ENCODE data around the gene ZFP3. TPM values are rescaled to one million over a fixed set of nuclear protein-coding genes. Genes with fewer than 3 reads are reported as not detected.

Gene ZFP3
- total RNA-seq, 4 donors from 2014 or later = 4.1 to 6.2 (median 5.3) TPM

DNA sequence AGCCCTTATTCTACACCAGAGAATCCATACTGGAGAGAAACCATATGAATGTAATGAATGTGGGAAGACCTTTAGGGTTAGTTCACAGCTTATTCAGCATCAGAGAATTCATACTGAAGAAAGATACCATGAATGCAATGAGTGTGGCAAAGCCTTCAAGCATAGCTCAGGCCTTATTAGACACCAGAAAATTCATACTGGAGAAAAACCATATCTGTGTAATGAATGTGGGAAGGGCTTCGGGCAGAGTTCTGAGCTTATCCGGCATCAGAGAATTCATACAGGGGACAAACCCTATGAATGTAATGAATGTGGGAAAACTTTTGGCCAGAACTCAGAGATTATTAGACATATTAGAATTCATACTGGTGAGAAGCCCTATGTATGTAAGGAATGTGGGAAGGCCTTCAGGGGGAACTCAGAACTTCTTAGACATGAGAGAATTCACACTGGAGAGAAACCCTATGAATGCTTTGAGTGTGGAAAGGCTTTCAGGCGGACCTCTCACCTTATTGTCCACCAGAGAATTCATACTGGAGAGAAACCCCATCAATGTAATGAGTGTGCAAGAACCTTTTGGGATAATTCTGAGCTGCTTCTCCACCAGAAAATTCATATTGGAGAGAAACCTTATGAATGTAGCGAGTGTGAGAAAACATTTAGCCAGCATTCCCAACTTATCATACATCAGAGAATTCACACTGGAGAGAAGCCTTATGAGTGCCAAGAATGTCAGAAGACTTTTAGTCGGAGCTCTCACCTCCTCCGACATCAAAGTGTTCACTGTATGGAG is 14.1 kb downstream of the ZFP3 start:
- no peaks in the 10 kb centered on the region for H3K27me3 ChIP-seq
- peaks cover 45 to 64% (median 57%) of the 10 kb centered on the region in 4 donors for H3K36me3 ChIP-seq
- DNase-seq (ENCODE audit: extremely low spot score) = no peak
- H3K4me1 ChIP-seq = peaks cover 0 to 10% (median 7%) of the 10 kb centered on the region in 4 donors
- WGBS = 97% methylated on average over 6 of the region's 6 CpGs
- no peak overlapping the region for H3K27ac ChIP-seq (replicated peaks in 1 of 4)
- intact Hi-C loops (cut with DNase I) = no loop called here
- peaks cover 17 to 99% (median 90%) of the 10 kb centered on the region in 4 donors for H3K9me3 ChIP-seq
- TF ChIP-seq POLR2AphosphoS5 (IDR thresholded peaks at IDR 0.05) = no peak
- TF ChIP-seq, protein P1, sequence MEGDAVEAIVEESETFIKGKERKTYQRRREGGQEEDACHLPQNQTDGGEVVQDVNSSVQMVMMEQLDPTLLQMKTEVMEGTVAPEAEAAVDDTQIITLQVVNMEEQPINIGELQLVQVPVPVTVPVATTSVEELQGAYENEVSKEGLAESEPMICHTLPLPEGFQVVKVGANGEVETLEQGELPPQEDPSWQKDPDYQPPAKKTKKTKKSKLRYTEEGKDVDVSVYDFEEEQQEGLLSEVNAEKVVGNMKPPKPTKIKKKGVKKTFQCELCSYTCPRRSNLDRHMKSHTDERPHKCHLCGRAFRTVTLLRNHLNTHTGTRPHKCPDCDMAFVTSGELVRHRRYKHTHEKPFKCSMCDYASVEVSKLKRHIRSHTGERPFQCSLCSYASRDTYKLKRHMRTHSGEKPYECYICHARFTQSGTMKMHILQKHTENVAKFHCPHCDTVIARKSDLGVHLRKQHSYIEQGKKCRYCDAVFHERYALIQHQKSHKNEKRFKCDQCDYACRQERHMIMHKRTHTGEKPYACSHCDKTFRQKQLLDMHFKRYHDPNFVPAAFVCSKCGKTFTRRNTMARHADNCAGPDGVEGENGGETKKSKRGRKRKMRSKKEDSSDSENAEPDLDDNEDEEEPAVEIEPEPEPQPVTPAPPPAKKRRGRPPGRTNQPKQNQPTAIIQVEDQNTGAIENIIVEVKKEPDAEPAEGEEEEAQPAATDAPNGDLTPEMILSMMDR (IDR thresholded peaks at IDR 0.05) = no peak
- TF ChIP-seq EP300 (IDR thresholded peaks at IDR 0.05) = no peak
- TF ChIP-seq POLR2A (IDR thresholded peaks at IDR 0.05; ENCODE audit: low read depth) = no peak
- H3K4me3 ChIP-seq = no peak overlapping the region

DNA sequence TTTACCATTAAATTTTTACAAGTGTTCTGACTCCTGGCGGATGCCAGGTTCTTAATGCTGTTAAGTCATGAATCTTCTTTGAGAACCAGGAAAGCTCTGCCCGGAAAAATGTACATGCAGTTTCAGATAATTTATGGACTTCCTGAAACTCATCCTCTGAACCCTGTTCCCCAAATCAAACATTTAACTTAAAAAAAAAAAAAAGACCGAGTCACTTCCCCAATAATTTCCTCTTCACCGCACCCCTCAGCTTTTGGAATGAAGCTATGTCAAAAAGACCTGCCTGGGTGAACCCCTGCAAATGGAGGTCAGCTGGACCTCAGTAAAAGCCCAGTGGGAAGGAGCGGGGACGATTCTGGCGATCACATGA is 18.4 kb downstream of the ZFP3 start:
- WGBS = 19% methylated on average over 7 of the region's 7 CpGs
- Histone ChIP-seq H3K36me3 (peaks cover 10 to 22% (median 16%) of the 10 kb centered on the region in 4 donors), H3K27ac (replicated peaks in 1 of 4) (peak overlapping the region; percentile 64 to 76 (median 68)), H3K9me3 (peaks cover 10 to 56% (median 49%) of the 10 kb centered on the region in 4 donors), H3K4me3 (peak overlapping the region; percentile 58 to 63 (median 60)), H3K4me1 (peaks cover 0 to 15% (median 13%) of the 10 kb centered on the region in 4 donors), H3K27me3 (no peaks in the 10 kb centered on the region)
- TF ChIP-seq POLR2A (IDR thresholded peaks at IDR 0.05; ENCODE audit: low read depth) (no peak), EP300 (IDR thresholded peaks at IDR 0.05) (no peak), POLR2AphosphoS5 (IDR thresholded peaks at IDR 0.05) (no peak)
- TF ChIP-seq, protein P1 (IDR thresholded peaks at IDR 0.05) = no peak
- no peak for DNase-seq (ENCODE audit: extremely low spot score)
- intact Hi-C loops (cut with DNase I) = no loop called here

DNA sequence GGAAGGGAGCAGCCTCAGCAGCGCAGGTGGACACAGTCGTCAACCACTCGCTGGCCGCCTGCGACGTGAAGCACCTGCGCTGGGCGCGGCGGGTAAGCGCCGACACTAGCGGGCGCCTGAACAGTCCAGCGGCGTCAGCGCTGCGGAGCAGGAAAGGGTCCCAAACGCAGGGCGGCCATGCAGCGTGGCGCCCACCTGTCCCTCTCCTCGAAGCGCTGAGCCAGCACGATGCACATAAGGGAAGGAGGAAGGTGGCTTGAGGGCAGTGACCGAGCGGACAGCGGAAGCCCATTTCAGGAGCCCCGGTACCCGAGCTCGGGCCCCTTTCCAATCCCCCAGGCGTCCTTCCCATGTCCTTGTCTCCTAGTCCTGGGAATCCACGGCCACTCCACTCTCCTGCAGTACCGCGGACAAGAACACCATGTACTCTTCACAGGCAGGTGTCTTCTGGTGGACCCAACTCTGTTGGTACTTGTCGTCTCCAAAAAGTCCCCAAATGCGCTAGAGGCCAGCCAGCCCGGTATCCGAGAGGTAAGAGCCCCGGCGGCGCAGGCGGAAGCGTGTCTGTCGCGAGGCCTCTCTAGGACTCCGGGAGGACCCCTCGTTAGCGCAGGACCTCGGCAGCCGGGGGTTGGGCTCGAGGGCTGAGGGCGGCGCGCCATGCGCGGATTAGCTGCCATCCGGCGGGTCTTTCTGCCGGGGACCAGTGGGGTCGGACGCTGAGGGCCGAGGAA is 19.0 kb downstream of the ZFP3 start:
- intact Hi-C loops (cut with DNase I) = no loop called here
- Histone ChIP-seq H3K27ac (replicated peaks in 1 of 4) (peak overlapping the region; percentile 64 to 76 (median 68)), H3K4me3 (peak overlapping the region; percentile 58 to 63 (median 60)), H3K9me3 (peaks cover 10 to 50% (median 43%) of the 10 kb centered on the region in 4 donors), H3K36me3 (peaks cover 5 to 16% (median 11%) of the 10 kb centered on the region in 4 donors), H3K27me3 (no peaks in the 10 kb centered on the region), H3K4me1 (peaks cover 0 to 15% (median 13%) of the 10 kb centered on the region in 4 donors)
- no peak for DNase-seq (ENCODE audit: extremely low spot score)
- 11% methylated on average over 14 of the region's 63 CpGs for WGBS
- TF ChIP-seq POLR2A (IDR thresholded peaks at IDR 0.05; ENCODE audit: low read depth) = no peak
- TF ChIP-seq, protein P1 (IDR thresholded peaks at IDR 0.05) = no peak
- peak; percentile 19 to 41 for TF ChIP-seq POLR2AphosphoS5 (IDR thresholded peaks at IDR 0.05)
- TF ChIP-seq EP300 (IDR thresholded peaks at IDR 0.05) = no peak

DNA sequence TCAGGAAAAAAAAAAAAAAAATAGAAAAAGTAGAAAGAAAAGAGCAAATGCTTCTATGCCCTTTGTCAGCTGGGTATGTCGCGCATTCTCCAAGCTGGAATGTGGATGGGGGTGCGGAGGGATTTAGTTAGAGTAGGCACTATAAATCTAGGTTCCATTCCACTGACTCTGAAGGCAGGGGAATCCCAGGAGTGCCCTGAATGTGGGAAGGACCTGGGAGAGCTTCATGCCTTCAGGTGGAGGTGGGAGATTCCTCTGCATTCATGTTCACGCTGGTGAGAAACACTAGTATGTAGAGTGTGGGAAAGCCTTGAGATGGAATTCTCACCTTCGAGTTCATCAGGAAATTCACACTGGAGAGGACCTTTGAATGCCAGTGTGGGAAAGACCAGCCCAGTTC is 21.0 kb downstream of the ZFP3 start:
- TF ChIP-seq POLR2AphosphoS5 (IDR thresholded peaks at IDR 0.05) = no peak
- H3K36me3 ChIP-seq = no peaks in the 10 kb centered on the region
- peaks cover 0 to 15% (median 13%) of the 10 kb centered on the region in 4 donors for H3K4me1 ChIP-seq
- H3K9me3 ChIP-seq = peaks cover 0 to 30% (median 23%) of the 10 kb centered on the region in 4 donors
- no peak for DNase-seq (ENCODE audit: extremely low spot score)
- WGBS = 87% methylated on average over 5 of the region's 5 CpGs
- H3K4me3 ChIP-seq = no peak overlapping the region
- H3K27me3 ChIP-seq = no peaks in the 10 kb centered on the region
- no peak overlapping the region for H3K27ac ChIP-seq (replicated peaks in 1 of 4)
- intact Hi-C loops (cut with DNase I) = no loop called here

DNA sequence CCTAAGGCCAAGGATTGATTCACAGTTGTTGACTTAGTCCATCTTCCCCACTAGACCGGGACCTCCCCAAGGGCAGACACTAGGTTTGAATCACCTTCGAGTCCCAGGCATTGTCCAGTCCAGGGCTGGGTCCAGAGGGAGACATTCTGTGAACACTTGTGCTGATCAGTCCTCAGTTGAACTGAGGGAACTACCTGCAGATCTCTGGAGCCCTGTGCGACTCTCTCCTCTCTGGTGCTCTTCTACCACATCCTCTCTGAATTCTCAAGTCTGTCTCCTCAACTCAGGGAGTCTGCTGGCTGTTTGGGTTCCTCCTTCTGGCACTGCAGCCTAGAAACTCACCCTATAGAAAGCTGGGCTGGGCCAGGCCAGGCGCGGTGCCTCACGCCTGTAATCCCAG is 22.6 kb downstream of the ZFP3 start:
- DNase-seq (ENCODE audit: extremely low spot score) = no peak
- H3K27me3 ChIP-seq = no peaks in the 10 kb centered on the region
- intact Hi-C loops (cut with DNase I) = no loop called here
- H3K36me3 ChIP-seq = peaks cover 0 to 10% (median 7%) of the 10 kb centered on the region in 4 donors
- no peak overlapping the region for H3K27ac ChIP-seq (replicated peaks in 1 of 4)
- H3K4me1 ChIP-seq = peaks cover 0 to 15% (median 13%) of the 10 kb centered on the region in 4 donors
- 92% methylated on average over 3 of the region's 6 CpGs for WGBS
- peaks cover 0 to 15% (median 8%) of the 10 kb centered on the region in 4 donors for H3K9me3 ChIP-seq
- TF ChIP-seq, protein P1 (IDR thresholded peaks at IDR 0.05) = no peak
- no peak for TF ChIP-seq POLR2AphosphoS5 (IDR thresholded peaks at IDR 0.05)
- TF ChIP-seq EP300 (IDR thresholded peaks at IDR 0.05) = no peak
- TF ChIP-seq POLR2A (IDR thresholded peaks at IDR 0.05; ENCODE audit: low read depth) = no peak
- H3K4me3 ChIP-seq = no peak overlapping the region
